Measurements from ENCODE around the gene ATN1.

Gene ATN1

DNA sequence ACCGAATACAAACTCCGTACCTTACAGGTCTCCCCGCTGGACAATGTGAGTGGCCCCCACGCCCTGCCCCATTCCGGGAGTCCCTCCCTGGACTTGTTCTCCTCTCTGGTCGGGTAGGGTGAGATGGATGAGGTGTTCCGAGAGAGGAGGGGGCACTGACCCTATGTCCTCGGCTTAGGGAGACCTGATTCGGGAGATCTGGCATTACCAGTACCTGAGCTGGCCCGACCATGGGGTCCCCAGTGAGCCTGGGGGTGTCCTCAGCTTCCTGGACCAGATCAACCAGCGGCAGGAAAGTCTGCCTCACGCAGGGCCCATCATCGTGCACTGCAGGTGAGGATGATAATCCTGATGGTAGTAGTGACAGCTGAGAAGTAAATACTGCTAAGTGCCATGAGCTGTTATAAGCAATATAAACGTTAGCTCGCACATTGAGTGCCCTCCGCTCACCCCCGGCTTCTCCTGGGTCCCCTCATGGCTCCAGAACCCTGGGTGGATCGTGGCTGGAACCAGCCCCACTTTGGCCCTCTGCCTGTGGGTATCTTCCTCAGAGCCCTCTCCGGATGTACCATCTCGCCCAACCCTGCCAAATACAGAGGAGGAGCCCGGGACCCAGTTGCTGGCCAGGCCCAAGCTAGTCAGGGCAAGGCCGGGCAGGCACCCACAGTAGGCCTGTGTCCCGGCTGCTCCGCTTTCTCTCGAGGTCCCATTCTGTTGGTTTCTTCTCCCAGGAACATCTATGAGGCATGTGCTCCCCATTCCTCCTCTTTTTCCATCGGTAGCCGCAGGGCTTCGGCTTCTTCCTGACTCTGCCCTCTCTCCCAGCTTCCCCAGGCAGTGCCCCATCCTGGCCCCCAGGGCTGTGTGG is 30.2 kb downstream of the ATN1 start:
- no peak for DNase-seq (ENCODE audit: low read depth)

DNA sequence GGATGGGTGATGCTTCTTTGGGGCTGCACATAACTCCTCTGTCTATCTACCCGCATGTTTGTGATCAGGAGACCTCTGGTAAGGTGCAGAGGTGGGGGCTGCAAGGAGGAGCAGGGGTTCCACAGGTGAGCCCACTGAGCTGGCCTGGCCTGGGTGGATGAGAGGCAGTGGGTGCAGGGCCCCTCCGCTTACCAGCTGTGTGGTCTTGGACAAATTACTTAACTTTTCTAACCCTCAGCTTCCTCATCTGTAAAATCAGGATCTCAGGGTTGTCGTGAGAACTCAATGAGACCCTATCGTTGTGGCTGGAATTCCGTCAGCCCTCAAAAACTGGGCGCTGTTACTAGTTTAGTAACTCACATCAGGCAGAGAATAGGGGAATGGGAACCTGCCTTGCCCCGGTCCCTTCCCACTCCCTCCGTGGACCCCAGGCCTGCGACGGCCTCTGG is 30.9 kb downstream of the ATN1 start:
- no peak for DNase-seq (ENCODE audit: low read depth)

DNA sequence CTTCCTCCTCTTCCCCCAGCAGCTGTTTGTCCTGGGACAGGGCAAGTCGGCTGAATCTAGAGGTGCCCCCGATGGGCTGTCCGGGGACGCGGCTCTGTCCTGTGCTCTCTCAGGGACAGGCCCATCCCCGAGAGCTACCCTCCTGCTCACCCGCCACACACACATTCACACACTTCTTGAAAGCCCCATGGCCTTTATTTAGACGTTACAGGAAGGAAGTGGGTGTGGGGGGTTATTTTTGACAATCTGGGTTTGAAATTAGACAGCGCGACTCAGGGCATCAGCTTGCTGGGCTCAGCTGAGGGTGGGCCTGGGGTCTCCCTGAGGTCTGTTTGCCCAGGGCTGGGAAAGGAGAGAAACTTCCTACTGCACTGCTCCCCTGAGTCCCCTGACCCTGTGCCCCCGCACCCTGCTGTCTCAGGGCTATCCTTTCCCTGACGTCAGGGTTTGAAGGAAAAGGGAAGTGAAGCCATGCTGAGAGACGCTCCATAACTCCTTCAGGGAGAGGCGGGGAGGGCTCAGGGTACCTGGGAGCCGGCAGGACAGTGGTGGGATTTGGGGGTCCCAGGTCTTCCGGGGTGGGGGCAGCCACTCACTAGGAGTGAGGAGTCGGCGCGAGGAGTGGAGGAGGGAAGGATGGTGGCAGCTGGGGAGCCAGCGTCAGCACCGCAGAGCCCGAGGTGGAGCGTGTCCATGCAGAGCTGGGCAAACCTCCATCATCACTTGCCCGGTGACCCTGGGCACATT is 31.5 kb downstream of the ATN1 start:
- peak; percentile 62 for DNase-seq (ENCODE audit: low read depth)

DNA sequence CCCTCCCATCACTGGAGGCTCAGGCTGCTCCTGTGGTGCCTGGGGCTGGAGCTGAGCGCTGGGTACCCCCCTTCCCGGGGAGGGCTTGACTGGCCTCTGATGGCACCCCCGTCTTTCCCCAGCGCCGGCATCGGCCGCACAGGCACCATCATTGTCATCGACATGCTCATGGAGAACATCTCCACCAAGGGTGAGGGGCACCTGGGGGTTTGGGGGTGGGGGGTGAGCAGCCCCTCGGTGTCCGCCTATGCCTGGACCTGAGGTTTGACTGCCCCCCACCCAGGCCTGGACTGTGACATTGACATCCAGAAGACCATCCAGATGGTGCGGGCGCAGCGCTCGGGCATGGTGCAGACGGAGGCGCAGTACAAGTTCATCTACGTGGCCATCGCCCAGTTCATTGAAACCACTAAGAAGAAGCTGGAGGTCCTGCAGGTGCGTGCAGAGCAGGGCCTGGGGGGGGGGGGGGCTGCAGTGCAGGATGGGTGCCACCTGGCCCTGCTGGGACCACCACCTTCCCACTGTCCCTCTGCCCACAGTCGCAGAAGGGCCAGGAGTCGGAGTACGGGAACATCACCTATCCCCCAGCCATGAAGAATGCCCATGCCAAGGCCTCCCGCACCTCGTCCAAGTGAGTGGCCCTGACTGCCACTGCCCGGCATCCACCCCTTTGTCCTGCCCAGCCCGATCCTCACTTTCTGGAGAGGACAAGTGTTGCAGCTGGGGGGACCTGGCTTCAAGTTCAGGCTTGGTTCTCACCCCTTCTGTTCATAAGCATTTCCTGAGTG is 32.2 kb downstream of the ATN1 start:
- no peak for DNase-seq (ENCODE audit: low read depth)

DNA sequence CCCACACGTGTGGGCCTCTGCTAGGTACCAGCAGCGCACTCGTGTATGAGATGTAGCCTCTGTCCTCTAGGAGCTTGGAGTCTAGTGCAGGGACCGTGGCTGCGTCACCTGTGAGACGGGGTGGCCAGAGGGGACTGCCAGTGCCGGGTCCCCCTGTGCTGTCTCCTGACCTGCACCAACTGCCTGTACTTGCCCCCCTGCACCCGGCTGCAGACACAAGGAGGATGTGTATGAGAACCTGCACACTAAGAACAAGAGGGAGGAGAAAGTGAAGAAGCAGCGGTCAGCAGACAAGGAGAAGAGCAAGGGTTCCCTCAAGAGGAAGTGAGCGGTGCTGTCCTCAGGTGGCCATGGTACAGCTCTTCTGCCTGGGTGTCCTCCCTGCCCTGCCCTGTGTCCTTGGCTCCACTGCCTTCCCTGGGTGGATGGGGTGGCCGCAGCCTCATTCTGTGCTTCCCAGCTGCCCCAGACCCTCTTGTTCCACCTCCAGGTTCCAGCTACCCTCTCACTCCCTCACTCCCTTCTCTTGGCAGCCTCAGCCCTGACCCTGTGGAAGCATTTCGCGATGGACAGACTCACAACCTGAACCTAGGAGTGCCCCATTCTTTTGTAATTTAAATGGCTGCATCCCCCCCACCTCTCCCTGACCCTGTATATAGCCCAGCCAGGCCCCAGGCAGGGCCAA is 33.0 kb downstream of the ATN1 start:
- no peak for DNase-seq (ENCODE audit: low read depth)

DNA sequence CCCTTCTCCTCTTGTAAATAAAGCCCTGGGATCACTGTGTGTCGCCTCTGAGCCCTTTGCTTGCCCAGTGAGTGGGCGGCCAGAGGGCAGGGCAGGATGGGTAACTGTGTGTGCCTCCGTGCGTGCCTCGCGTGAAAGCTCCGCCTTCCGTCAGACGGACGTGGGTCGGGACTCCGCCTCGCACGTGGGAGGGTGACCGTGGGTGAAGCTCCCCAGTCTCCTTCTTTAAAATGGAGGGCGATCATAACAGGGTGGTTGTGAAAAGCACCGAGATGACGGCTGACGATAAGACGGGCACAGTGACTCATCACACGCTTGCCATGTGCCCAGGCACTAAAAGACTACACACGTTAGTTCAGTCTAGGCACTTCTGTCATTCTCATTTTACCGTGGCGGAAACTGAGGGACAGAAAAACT is 33.5 kb downstream of the ATN1 start:
- peak; percentile 94 for DNase-seq (ENCODE audit: low read depth)

DNA sequence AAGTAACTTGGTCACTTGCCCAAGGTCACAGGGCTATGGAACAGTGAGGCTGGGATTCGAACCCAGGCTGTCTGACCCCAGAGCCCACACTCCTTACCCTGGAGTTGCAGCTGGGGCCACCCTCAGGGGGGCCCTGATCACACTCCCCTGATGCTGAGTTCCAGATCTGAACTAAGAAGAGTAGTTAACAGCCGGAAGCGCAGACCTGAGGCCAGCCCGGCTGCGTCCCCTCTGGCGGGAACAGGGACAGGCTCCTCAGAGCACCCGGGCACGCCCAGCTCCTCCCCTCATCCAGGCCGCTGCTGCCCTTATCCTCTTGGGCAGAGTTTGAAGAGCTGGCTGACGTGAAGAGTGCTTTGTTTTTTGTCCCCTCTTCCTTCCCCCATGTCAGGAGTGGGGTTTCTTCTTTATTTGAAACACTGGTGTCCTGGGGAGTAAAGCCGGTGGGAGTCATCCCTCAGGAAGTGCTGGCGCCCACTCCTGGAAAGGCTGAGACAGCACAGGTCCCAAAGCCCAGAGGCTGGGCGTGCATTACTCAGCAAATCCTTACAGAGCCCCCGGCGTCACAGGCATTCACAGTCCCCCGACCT is 34.0 kb downstream of the ATN1 start:
- DNase-seq (ENCODE audit: low read depth): peak; percentile 46

DNA sequence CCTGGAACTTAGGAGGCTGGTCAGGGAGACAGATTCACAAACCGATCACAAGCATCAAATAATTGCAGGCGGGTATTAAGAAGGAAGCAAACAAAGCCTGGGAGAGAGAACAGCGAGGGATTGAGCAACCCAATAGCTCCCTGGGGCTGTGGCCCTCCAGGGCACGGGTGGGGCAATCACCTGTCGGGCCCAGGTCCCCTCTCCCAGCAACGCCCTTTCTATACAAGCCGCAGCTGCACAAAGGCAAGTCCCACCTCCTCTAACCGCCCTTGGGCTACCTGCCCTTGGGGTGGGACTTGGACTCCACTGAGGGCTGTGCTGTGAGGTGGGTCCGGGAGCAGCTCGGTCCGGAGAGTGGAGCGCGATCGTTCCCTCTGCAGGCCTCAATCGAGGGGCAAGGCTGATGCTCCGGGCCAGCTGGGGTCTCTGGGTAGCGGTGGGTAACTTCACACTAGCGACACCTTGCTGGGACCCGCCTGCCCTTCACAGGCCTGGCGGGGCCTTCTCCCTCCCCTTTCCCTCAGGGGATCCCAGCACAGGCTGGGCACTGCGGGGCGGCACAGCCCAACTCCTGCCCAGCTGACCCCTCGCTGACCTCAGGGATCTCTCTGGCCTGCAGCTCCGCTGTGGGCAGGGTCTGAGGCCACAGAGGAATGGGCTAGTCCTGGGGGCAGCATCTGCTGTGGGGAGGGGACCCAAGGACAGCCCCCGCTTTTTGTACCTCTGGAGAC is 34.7 kb downstream of the ATN1 start:
- no peak for DNase-seq (ENCODE audit: low read depth)

DNA sequence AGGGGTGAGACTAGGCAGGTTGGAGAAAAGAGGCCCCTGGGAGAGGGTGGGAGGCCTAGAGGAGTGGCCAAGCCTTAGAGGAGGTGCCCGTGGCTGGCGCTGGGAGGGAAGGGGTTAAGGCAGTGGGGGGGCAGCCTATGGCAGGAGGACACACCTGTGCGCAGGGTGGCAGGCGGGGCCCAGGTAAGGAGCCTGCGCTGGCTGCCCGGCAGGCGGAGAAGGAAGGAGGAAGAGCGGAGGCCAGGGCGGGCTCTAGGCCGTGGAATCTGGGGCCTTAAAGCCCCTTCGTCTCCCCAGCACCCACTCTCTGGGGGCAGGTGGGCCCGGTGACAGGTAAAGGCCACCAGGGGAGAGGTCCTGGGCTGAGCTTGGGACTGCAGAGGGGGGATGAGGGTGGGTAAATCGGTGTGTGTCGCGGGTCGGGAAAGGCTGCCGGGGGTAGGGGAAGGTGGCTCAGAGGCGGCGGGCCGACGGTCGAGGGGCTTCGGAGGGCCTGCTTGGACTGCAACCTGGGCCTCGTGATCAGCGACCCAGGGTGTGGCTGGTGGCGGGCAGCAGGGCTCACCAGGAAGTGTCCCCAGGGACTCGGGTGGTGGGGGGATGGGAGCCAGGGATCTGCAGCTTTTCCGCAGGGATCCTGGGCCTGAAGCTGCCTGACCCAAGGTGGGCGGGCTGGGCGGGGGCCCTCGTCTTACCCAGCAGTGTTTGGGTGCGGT is 35.4 kb downstream of the ATN1 start:
- no peak for DNase-seq (ENCODE audit: low read depth)

DNA sequence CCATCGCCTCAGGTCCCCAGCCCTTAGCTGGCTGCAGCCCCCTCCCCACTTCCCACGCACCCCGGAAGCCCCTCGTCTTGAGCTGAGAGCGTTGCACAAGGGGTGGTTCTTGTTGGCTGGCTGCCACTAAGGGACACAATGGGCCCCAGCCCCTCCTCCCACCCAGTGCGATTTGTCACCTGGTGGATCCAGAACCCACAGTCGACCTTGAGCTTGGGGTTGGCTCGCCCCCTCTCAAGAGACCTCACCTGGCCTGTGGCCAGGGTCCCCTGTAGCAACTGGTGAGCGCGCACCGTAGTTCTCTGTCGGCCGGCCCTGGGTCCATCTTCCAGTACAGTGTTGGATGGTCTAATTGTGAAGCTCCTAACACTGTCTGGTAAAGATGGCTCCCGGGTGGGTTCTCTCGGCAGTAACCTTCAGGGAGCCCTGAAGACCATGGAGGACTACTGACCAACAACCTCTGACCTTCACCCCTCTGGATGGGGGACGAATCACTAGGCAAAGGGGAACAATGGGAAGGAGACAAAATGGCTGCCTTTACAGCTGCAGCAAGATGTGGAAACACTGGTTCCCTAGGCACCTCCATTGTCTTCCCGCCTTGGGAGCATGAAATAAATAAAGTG is 36.1 kb downstream of the ATN1 start:
- DNase-seq (ENCODE audit: low read depth): no peak

DNA sequence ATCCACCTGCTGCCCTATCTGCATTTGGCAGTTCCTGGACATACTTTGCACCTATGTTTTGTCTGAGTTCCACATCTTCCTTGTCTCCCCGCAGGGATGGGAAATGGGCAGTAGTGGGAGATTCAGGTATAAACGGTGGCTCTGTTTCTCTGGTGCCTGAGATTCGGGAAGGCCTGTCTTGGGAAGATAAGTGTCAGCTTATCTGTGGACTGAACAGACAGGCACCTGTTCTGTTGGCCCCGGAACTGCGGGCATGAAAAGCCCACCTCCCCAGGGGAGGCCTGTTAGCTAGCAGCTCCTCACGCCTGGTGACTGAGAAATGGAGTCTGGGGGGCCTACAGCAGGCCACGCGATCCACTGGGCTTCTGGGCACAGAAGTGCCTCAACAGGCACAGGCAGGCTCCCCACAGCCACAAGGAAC is 36.9 kb downstream of the ATN1 start:
- no peak for DNase-seq (ENCODE audit: low read depth)

DNA sequence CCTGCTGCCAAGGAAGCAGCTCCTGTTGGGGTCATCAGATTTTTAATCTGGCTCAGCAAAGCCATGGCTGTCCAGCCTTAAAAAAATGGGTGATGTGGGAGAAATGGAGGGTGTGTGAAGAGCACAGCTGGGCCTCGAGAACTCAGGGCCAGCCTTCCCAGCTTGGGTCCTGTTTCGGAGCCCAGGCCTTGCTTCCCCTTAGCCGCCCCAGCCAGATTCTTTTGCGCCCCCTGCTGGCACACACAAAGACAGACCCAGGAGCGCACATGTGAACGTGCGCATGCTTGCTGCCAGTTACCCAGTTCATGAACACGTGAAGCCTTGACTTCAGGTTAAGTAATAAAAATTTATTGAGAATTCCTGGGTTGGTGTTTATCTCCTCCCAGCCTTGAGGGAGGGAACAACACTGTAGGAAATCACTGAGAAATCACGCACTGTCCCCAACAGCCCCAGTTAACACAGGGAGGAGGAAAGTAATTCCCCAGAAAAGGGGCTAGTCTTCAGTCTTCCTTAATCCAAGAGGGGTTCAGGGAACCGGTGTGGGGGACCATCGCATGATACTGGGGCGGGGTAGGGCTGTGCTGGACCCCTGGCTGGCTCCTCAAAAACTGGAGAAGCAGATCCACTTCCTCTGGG is 37.4 kb downstream of the ATN1 start:
- peak; percentile 73 for DNase-seq (ENCODE audit: low read depth)

DNA sequence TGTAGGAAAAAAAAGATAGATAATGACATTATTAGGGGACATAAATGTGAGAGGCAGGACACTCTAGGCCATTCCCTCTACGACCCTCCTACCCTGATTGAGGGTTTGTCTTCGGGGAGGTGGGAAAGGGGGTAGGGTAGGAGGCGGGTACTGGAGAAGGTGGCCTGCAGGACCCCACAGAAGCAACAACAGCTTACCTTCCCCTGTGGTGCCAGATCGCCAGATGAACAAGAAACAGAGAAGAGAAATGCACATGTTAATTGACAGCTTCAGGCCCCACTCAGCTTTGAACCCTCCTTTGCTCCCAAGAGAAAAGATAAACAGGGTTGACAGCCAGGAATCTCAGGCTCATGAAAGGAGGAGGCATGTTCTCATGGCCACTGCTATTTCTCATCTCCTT is 38.0 kb downstream of the ATN1 start:
- DNase-seq (ENCODE audit: low read depth): no peak

DNA sequence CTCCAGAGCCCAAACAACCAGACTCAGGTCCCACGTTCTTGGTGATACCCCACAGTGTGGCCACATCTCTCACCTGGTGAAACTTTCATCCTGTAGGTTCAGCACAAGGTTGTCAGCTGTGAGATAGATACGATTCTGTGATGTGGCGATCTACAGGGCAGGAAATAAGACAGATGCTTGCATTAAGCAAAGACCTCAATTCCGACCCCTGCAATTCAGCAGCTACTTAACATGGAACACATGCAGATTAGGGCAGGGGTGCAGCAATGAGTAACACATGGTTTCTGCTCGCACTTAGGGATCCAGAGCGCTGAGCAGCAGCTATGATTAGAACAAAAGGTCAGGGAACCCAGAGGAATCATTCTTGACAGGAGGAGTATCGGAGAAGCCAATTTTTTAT is 38.6 kb downstream of the ATN1 start:
- DNase-seq (ENCODE audit: low read depth): no peak

DNA sequence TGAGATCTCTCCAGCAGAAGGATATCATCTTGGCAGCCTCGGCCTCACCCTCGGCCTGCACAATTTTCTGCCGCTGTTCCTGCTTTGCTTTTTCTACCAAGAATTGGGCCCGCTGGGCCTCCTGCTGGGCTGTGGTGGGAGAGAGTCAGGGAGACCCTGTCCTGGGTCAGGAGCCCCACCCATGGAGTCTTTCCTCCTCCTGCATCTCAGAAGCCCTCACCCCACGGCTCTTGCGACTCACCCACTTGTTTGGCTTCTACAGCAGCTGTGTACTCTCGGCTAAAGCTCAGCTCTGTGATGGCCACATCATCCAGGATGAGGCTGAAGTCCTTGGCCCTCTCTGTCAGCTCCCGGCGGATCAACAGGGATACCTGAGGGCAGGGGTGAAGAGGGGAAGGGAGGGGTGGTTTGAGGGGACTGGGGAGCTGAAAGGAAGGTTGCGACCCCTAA is 39.9 kb downstream of the ATN1 start:
- DNase-seq (ENCODE audit: low read depth): no peak

DNA sequence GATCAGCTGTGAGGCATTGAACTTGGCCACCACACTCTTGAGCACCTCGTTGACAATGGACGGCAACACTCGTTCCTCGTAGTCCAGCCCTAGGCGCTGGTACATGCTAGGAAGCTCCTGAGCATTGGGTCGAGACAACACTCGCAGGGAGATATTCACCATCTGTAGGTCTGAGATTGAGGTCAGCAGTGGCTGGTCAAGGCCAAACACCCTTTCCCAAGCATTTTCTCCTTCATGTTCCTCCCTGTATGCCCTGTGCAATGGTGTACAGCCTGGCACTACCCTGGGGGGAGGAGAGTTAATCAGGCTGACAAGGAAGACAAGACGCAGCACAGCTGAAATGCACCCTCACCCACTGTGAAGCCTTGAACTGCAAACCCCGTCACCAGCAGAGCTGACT is 40.7 kb downstream of the ATN1 start:
- no peak for DNase-seq (ENCODE audit: low read depth)

DNA sequence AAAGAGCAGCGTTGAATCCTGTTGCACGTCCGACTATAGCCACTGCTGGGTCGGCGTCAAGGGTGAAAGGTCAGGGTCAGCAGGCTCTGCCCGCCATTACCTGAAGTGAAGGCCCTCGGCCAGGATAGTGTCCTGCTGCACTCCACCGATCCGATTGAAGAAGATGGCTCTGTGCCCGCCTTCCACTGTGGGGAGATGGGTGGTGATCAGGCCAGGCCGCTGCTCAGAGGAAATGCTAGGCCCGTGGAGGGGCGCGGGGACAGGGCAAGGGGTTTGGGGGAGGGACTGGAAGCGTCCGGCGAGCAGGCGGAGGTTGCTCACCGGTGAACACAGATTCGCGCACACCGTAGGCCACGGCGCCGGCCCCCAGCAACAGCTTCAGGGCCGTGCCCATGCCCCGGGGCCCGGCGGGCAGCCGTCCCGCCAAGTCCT is 42.4 kb downstream of the ATN1 start:
- DNase-seq (ENCODE audit: low read depth): no peak

DNA sequence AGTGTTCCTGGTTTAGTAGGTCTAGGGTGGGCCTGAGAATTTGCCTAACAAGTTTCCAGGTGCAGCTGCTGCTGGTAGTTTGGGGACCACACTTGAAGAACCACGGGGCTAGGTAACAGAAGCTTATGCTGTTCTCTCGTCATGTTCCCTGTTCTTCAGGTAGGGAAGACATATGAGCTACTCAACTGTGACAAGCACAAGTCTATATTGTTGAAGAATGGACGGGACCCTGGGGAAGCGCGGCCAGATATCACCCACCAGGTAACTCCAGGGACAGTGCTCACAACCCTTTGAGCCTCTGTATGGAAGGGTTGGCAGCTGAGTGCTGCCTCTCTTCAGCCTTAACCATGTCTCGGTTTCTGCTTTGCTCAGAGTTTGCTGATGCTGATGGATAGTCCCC is 46.4 kb downstream of the ATN1 start:
- DNase-seq (ENCODE audit: low read depth): no peak

All from stimulated activated CD8-positive, alpha-beta memory T cell treated with anti-CD3 and anti-CD28 coated beads, Interleukin-12 subunit alpha, Interleukin-12 subunit beta, amount 100 ng/mL, for 4 hours (primary cell).